Measurements from ENCODE around the gene OLFM1.

OLFM1 gene

DNA sequence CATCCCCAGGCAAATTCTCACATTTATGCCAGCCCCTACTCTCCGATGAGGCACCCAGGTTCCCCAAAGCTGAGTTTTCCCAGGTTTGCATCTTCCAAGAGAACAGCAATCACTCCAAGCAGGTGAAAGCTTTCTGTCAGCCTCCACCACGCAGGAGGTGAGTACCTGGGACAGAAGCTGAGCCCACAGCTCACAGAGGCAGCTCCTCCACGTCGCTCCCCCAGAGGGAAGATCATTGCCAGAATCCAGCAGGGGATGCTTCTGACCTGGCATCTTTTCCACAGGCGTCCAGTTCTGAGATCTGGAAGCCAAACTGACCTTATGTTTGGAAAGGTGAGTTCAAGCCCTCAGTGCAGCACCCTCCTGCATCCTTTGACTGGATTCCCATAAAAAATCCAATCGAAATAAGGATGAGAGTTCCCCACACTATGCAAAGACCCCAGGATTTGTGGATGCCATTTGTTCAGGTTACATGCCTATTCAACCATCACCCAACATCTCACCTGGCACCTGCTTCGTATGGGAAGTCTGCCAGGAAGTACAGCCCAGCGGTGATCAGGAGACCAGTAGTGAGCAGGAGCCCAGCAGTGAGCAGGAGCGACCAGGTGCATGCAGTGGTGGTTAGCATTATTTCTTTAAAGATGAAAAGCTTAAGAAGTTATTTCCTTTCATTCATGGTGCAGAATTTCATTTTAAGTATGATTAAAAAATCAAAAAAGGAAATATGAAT is 47.4 kb upstream of the OLFM1 start:
- Histone ChIP-seq H3K27ac (ENCODE audit: low read length) (no peak overlapping the region), H3K4me3 (ENCODE audit: low read length) (no peak overlapping the region), H4K20me1 (ENCODE audit: insufficient read depth, low read length) (no peaks in the 10 kb centered on the region), H3K9me3 (ENCODE audit: insufficient read depth, low read length) (no peaks in the 10 kb centered on the region), H3K4me1 (ENCODE audit: low read length) (no peaks in the 10 kb centered on the region), H3K36me3 (replicated peaks; ENCODE audit: low read depth, low read length) (no peaks in the 10 kb centered on the region), H3K79me2 (ENCODE audit: low read length) (no peaks in the 10 kb centered on the region), H3K9ac (ENCODE audit: low read length) (no peak overlapping the region), H3K27me3 (ENCODE audit: low read depth, low read length) (peaks cover 21% of the 10 kb centered on the region), H2AFZ (ENCODE audit: low read depth, low read length) (no peak overlapping the region), H3K4me2 (ENCODE audit: low read length) (no peak overlapping the region)
- no peak for TF ChIP-seq EZH2phosphoT487 (IDR thresholded peaks at IDR 0.05; ENCODE audit: low read depth)
- TF ChIP-seq, protein P1, sequence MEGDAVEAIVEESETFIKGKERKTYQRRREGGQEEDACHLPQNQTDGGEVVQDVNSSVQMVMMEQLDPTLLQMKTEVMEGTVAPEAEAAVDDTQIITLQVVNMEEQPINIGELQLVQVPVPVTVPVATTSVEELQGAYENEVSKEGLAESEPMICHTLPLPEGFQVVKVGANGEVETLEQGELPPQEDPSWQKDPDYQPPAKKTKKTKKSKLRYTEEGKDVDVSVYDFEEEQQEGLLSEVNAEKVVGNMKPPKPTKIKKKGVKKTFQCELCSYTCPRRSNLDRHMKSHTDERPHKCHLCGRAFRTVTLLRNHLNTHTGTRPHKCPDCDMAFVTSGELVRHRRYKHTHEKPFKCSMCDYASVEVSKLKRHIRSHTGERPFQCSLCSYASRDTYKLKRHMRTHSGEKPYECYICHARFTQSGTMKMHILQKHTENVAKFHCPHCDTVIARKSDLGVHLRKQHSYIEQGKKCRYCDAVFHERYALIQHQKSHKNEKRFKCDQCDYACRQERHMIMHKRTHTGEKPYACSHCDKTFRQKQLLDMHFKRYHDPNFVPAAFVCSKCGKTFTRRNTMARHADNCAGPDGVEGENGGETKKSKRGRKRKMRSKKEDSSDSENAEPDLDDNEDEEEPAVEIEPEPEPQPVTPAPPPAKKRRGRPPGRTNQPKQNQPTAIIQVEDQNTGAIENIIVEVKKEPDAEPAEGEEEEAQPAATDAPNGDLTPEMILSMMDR (IDR thresholded peaks at IDR 0.05; ENCODE audit: low read depth, low read length), result no peak

DNA sequence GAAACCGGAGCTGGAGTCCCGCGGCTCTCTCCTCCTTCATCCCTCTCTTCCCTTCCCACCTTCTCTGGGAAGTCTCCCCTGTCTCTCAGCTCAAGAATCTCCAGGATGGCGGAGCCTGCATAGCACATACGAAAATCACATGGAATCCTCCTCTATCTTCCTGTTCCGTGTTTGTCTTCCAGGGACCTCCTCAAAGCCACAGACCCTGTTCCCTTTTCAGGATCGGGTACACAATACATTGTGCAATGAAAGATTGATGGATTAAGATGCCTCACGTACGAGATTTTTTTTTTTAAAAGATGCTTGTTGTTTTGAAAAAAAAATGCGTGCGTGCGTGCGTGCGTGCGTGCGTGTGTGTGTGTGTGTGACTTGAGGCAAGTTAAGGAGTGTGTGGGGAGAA is 46.6 kb upstream of the OLFM1 start:
- Histone ChIP-seq H3K79me2 (ENCODE audit: low read length) (no peaks in the 10 kb centered on the region), H3K9me3 (ENCODE audit: insufficient read depth, low read length) (no peaks in the 10 kb centered on the region), H3K27me3 (ENCODE audit: low read depth, low read length) (peaks cover 21% of the 10 kb centered on the region), H3K4me1 (ENCODE audit: low read length) (no peaks in the 10 kb centered on the region), H3K9ac (ENCODE audit: low read length) (no peak overlapping the region), H3K27ac (ENCODE audit: low read length) (no peak overlapping the region), H2AFZ (ENCODE audit: low read depth, low read length) (no peak overlapping the region), H3K36me3 (replicated peaks; ENCODE audit: low read depth, low read length) (no peaks in the 10 kb centered on the region), H4K20me1 (ENCODE audit: insufficient read depth, low read length) (no peaks in the 10 kb centered on the region), H3K4me3 (ENCODE audit: low read length) (no peak overlapping the region), H3K4me2 (ENCODE audit: low read length) (no peak overlapping the region)
- TF ChIP-seq EZH2phosphoT487 (IDR thresholded peaks at IDR 0.05; ENCODE audit: low read depth), result no peak
- TF ChIP-seq, protein P1 (IDR thresholded peaks at IDR 0.05; ENCODE audit: low read depth, low read length), result no peak

DNA sequence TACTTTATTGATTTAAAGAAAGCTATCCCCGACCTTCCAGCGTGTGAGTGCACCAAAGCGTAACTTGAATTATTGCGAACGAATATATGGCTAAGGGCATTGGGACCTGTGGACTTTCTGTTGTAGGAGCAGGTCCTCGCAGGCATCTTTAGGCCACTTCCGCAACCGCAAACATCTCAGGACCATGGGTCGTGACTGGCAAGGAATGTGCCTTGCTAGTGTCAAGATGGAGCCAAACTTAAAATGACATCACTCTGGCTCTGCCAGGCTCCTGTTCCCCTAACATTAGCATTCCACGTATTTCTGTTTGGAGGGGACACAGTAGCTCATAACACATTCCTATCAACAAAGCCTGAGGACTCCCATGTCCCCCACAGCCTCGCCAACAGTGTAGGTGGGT is 44.1 kb upstream of the OLFM1 start:
- H3K27me3 ChIP-seq (ENCODE audit: low read depth, low read length), result peaks cover 19% of the 10 kb centered on the region
- H3K27ac ChIP-seq (ENCODE audit: low read length), result no peak overlapping the region
- no peaks in the 10 kb centered on the region for H4K20me1 ChIP-seq (ENCODE audit: insufficient read depth, low read length)
- no peak overlapping the region for H3K4me2 ChIP-seq (ENCODE audit: low read length)
- no peaks in the 10 kb centered on the region for H3K79me2 ChIP-seq (ENCODE audit: low read length)
- TF ChIP-seq, protein P1 (IDR thresholded peaks at IDR 0.05; ENCODE audit: low read depth, low read length), result no peak
- no peak for TF ChIP-seq EZH2phosphoT487 (IDR thresholded peaks at IDR 0.05; ENCODE audit: low read depth)
- H3K9me3 ChIP-seq (ENCODE audit: insufficient read depth, low read length), result no peaks in the 10 kb centered on the region
- H3K4me3 ChIP-seq (ENCODE audit: low read length), result no peak overlapping the region
- H2AFZ ChIP-seq (ENCODE audit: low read depth, low read length), result no peak overlapping the region
- no peaks in the 10 kb centered on the region for H3K4me1 ChIP-seq (ENCODE audit: low read length)
- H3K36me3 ChIP-seq (replicated peaks; ENCODE audit: low read depth, low read length), result no peaks in the 10 kb centered on the region
- H3K9ac ChIP-seq (ENCODE audit: low read length), result no peak overlapping the region

DNA sequence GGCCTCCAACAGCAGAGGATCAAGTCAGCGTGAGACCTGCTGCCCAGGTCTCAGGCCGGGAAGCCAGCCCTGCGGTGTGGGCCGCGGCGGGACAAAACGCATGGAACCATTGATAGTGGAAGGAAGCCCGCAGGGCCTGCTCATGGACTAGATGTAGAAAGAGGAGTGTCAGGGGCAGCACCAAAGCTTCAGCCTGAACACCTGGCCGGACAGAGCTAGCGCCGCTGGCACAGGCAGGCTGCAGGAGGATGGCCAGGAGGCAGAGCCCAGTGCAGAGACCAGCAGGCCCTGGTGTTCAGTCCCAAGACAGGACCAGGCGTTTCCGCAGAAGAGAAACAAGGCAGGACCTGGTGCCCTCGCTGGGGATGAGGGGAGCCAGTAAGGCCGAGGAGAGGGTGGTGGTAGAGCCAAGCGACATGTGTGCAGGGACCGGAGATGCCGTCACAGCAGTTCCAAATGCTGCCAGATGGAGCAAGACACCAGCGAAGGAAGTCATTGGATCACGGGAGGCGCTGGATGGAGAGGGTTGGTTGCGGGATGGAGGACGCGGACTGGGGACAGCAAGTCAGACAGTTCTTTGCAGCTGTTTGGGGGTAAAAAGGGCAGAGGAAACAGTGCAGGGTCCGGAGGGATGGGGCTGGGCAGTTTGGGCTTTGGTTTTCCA is 42.1 kb upstream of the OLFM1 start:
- H4K20me1 ChIP-seq (ENCODE audit: insufficient read depth, low read length), result no peaks in the 10 kb centered on the region
- H2AFZ ChIP-seq (ENCODE audit: low read depth, low read length), result no peak overlapping the region
- no peaks in the 10 kb centered on the region for H3K36me3 ChIP-seq (replicated peaks; ENCODE audit: low read depth, low read length)
- H3K4me1 ChIP-seq (ENCODE audit: low read length), result peaks cover 1% of the 10 kb centered on the region; the same call in 1 of the 2 replicates
- H3K4me3 ChIP-seq (ENCODE audit: low read length), result no peak overlapping the region
- TF ChIP-seq, protein P1 (IDR thresholded peaks at IDR 0.05; ENCODE audit: low read depth, low read length), result no peak
- no peak for TF ChIP-seq EZH2phosphoT487 (IDR thresholded peaks at IDR 0.05; ENCODE audit: low read depth)
- H3K4me2 ChIP-seq (ENCODE audit: low read length), result no peak overlapping the region
- no peak overlapping the region for H3K9ac ChIP-seq (ENCODE audit: low read length)
- H3K27ac ChIP-seq (ENCODE audit: low read length), result no peak overlapping the region
- H3K9me3 ChIP-seq (ENCODE audit: insufficient read depth, low read length), result no peaks in the 10 kb centered on the region
- H3K27me3 ChIP-seq (ENCODE audit: low read depth, low read length), result peaks cover 4% of the 10 kb centered on the region; the same call in 1 of the 2 replicates
- H3K79me2 ChIP-seq (ENCODE audit: low read length), result no peaks in the 10 kb centered on the region
